Measurements from ENCODE around the gene TBC1D24. TPM values are rescaled to one million over a fixed set of nuclear protein-coding genes. Genes with fewer than 3 reads are reported as not detected.

TBC1D24 gene
- polyA plus RNA-seq, 1 donor (not counting 4 experiments of a cell fraction or from before 2014, with no cell fraction given): 3.0 TPM

GRCh38 chr16:2428051-2428783, 46.7 kb upstream of the TBC1D24 start:
- Histone ChIP-seq H3K4me3 (ENCODE audit: control insufficient read depth in 2 of 3, extremely low read depth in 1 of 3, insufficient read depth in 2 of 3, low read depth in 1 of 3, low read length in 3 of 3) (peak overlapping the region; percentile 67 to 80 (median 67)), H3K79me2 (ENCODE audit: control insufficient read depth, insufficient read depth, low read length) (peaks cover 28% of the 10 kb centered on the region), H4K20me1 (ENCODE audit: control insufficient read depth, extremely low read depth, insufficient read depth, low read length) (peaks cover 3% of the 10 kb centered on the region), H3K4me1 (ENCODE audit: control insufficient read depth, extremely low read depth, insufficient read depth, low read length) (peaks cover 12% of the 10 kb centered on the region), H3K4me2 (ENCODE audit: control insufficient read depth, extremely low read depth, insufficient read depth, low read depth, low read length) (peak overlapping the region; percentile 83), H3K9me1 (ENCODE audit: control insufficient read depth, extremely low read depth, insufficient read depth, low read length) (no peaks in the 10 kb centered on the region), H3K9ac (ENCODE audit: control insufficient read depth, extremely low read depth, insufficient read depth, low read length) (peak overlapping the region; percentile 68), H3K27me3 (ENCODE audit: control insufficient read depth, extremely low read depth, insufficient read depth, low read length) (no peaks in the 10 kb centered on the region), H2AFZ (ENCODE audit: control insufficient read depth, low read length) (peak overlapping the region; percentile 89), H3K36me3 (ENCODE audit: control insufficient read depth in 2 of 2, extremely low read depth in 1 of 2, insufficient read depth in 2 of 2, low read length in 2 of 2) (peaks cover 9 to 16% of the 10 kb centered on the region in 2 experiments), H3K9me3 (ENCODE audit: control insufficient read depth, low read depth, low read length) (no peaks in the 10 kb centered on the region), H3K27ac (ENCODE audit: control insufficient read depth, insufficient read depth, low read length) (peak overlapping the region; percentile 47)
- no peak for FAIRE-seq
- TF ChIP-seq EZH2 (IDR thresholded peaks at IDR 0.05; ENCODE audit: low read length): no peak
- TF ChIP-seq, protein P1, sequence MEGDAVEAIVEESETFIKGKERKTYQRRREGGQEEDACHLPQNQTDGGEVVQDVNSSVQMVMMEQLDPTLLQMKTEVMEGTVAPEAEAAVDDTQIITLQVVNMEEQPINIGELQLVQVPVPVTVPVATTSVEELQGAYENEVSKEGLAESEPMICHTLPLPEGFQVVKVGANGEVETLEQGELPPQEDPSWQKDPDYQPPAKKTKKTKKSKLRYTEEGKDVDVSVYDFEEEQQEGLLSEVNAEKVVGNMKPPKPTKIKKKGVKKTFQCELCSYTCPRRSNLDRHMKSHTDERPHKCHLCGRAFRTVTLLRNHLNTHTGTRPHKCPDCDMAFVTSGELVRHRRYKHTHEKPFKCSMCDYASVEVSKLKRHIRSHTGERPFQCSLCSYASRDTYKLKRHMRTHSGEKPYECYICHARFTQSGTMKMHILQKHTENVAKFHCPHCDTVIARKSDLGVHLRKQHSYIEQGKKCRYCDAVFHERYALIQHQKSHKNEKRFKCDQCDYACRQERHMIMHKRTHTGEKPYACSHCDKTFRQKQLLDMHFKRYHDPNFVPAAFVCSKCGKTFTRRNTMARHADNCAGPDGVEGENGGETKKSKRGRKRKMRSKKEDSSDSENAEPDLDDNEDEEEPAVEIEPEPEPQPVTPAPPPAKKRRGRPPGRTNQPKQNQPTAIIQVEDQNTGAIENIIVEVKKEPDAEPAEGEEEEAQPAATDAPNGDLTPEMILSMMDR (optimal IDR thresholded peaks at IDR 0.05 in 1 of 3, IDR thresholded peaks at IDR 0.05 in 1 of 3, conservative IDR thresholded peaks at IDR 0.05 in 1 of 3; ENCODE audit: extremely low read depth in 1 of 3, insufficient read depth in 2 of 3, low read length in 3 of 3): peak in 1 of 3 experiments; percentile 43
- dilution Hi-C loops (cut with MboI; ENCODE audit: extremely low pct_ligation_motif_present, low sequenced_read_pairs): no loop called here
- DNase-seq (ENCODE audit: low read depth, low spot score): no peak

GRCh38 chr16:2428784-2429033, 46.2 kb upstream of the TBC1D24 start:
- peak overlapping the region; percentile 47 for H3K27ac ChIP-seq (ENCODE audit: control insufficient read depth, insufficient read depth, low read length)
- peak overlapping the region; percentile 67 to 80 (median 67) for H3K4me3 ChIP-seq (ENCODE audit: control insufficient read depth in 2 of 3, extremely low read depth in 1 of 3, insufficient read depth in 2 of 3, low read depth in 1 of 3, low read length in 3 of 3)
- no peaks in the 10 kb centered on the region for H3K27me3 ChIP-seq (ENCODE audit: control insufficient read depth, extremely low read depth, insufficient read depth, low read length)
- peaks cover 28% of the 10 kb centered on the region for H3K79me2 ChIP-seq (ENCODE audit: control insufficient read depth, insufficient read depth, low read length)
- TF ChIP-seq, protein P1 (optimal IDR thresholded peaks at IDR 0.05 in 1 of 3, IDR thresholded peaks at IDR 0.05 in 1 of 3, conservative IDR thresholded peaks at IDR 0.05 in 1 of 3; ENCODE audit: extremely low read depth in 1 of 3, insufficient read depth in 2 of 3, low read length in 3 of 3): no peak
- TF ChIP-seq EZH2 (IDR thresholded peaks at IDR 0.05; ENCODE audit: low read length): no peak
- peak overlapping the region; percentile 68 for H3K9ac ChIP-seq (ENCODE audit: control insufficient read depth, extremely low read depth, insufficient read depth, low read length)
- peaks cover 3% of the 10 kb centered on the region for H4K20me1 ChIP-seq (ENCODE audit: control insufficient read depth, extremely low read depth, insufficient read depth, low read length)
- peaks cover 9 to 19% of the 10 kb centered on the region in 2 experiments for H3K36me3 ChIP-seq (ENCODE audit: control insufficient read depth in 2 of 2, extremely low read depth in 1 of 2, insufficient read depth in 2 of 2, low read length in 2 of 2)
- dilution Hi-C loops (cut with MboI; ENCODE audit: extremely low pct_ligation_motif_present, low sequenced_read_pairs): no loop called here
- no peak for FAIRE-seq
- H3K4me1 ChIP-seq (ENCODE audit: control insufficient read depth, extremely low read depth, insufficient read depth, low read length): peaks cover 12% of the 10 kb centered on the region
- no peaks in the 10 kb centered on the region for H3K9me1 ChIP-seq (ENCODE audit: control insufficient read depth, extremely low read depth, insufficient read depth, low read length)
- peak overlapping the region; percentile 83 for H3K4me2 ChIP-seq (ENCODE audit: control insufficient read depth, extremely low read depth, insufficient read depth, low read depth, low read length)
- H2AFZ ChIP-seq (ENCODE audit: control insufficient read depth, low read length): peak overlapping the region; percentile 89
- no peaks in the 10 kb centered on the region for H3K9me3 ChIP-seq (ENCODE audit: control insufficient read depth, low read depth, low read length)
- DNase-seq (ENCODE audit: low read depth, low spot score): no peak
